Uterine smooth muscle cell (primary cell): ENCODE measurements around the gene TXLNB. TPM values are rescaled to one million over a fixed set of nuclear protein-coding genes. Genes with fewer than 3 reads are reported as not detected.

Experiments used
- total RNA-seq: library from RNA; depleted of rRNA; stranded (reverse); fragments of >200 nt; gene quantifications from 2 replicates; pipeline ENCODE4 v1.2.3, GENCODE V29; 2014

Gene TXLNB
- total RNA-seq, result 0.37 and 0.44 TPM in 2 replicates

DNA sequence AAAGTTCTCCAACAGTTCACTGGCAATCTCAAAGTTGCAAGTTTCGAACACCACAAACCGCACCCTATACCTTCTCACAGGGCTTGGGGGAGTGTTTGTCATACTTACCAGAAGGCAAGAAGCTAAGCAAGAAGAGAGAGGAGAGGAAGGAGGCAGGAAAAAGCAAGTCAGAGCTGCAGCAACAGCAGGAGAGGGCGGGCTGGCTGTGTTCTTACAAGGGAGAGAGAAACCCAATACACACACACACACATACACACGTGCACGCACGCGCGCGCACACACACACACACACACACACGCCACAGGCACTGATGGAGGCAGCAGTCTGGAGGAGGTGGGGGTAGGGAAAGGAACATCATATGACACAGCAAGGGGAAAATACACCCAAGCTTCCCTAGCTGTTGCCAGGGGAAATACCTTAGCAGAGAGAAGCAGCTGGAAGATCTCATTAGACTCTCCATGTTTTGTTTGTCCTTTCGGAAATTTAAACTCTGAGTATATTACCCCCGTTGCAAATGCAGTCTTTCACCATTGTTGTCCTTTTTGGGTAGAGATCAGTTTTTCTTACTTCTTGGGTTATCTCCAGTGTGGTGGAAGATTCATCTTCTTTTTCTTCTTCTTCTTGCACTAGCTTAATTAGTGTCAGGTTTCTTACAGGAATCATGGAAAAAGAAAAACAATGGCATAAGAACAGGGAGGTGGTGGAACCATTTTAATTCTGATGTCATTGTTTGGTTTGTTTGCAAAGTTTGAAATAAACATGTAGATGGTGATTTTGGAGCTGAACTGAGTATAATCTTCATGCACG is at the start of gene TXLNB:
TXLNB (minus strand) TSS at position 186 of the 807 bp plus-strand sequence. CDS start 3,099 bp downstream, outside the sequence.

Other genes with a start within 250 kb of the TXLNB start
- gene HECA, start 156.9 kb downstream of the TXLNB start, total RNA-seq, result 15.2 and 19.7 TPM in 2 replicates
- gene CITED2, start 82.7 kb upstream of the TXLNB start, total RNA-seq, result 99.2 and 146 TPM in 2 replicates